Measurements from ENCODE around the gene EPHB1.

The EPHB1 gene

DNA sequence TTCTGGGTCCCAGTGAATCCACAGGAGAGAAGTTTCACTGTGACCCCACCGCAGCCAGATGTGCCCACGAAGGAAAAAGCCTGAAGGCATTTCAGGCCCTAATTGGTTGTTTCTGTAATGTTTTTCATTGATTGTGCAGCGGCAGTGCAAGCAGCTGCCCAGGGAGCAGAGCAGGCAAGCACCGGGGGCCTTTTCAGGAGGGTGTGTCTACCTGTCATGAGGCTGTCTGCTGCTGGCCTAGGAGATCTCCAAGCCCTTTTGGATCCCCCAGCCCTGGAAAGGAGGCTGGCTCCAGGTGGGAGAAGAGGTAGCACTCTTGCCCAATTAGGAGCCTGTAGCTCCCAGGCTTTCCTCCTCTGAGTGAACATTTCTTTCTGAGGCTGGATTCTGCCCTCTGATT, 108.8 kb downstream of the EPHB1 start:
- in situ Hi-C loops (cut with HindIII; ENCODE audit: low sequenced_read_pairs): no loop called here

- in situ Hi-C loops (cut with HindIII; ENCODE audit: low sequenced_read_pairs): no loop called here
Observed at GRCh38 chr3:134904241-134904771, 109.2 kb downstream of the EPHB1 start.

GRCh38 chr3:134904776-134905646, 110.0 kb downstream of the EPHB1 start:
- in situ Hi-C loops (cut with HindIII; ENCODE audit: low sequenced_read_pairs): no loop called here

DNA sequence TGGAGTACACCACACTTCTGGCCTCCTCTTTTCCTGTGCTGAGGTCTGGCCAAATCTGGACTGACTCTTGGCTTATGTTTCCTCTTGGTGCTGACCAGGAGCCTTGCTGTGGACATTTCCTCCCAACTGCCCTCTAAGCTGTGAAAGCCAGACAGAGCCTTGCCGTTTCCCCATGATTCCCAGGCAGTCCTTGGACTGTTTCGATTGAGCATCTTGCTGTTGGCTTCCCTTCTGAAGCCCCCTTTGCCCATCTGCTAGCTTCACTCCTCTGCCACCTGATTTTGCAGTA, 110.5 kb downstream of the EPHB1 start:
- in situ Hi-C loops (cut with HindIII; ENCODE audit: low sequenced_read_pairs): no loop called here

GRCh38 chr3:134908271-134908670, 113.2 kb downstream of the EPHB1 start:
- in situ Hi-C loops (cut with HindIII; ENCODE audit: low sequenced_read_pairs): no loop called here

DNA sequence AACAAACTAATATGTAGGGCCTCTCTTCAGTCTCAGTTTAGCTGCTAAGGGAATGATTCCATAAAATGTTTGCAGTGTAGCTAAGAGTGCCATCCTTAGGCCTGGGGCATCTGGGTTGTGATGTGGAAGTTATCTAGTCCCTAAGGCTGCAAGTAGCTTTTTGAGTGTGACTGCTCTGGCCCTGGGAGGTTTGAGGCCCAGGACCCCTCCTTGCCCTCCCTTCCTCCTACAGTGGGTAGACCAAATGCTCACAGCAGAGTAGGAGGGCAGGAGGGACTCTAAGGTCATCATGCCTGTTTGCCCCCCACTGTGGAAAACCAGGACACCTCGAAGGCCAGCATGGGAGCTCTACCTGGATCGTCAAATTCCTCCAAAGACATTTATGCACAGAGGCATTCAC, 115.0 kb downstream of the EPHB1 start:
- in situ Hi-C loops (cut with HindIII; ENCODE audit: low sequenced_read_pairs): no loop called here

GRCh38 chr3:134911586-134912548, 116.8 kb downstream of the EPHB1 start:
- in situ Hi-C loops (cut with HindIII; ENCODE audit: low sequenced_read_pairs): no loop called here

GRCh38 chr3:134916276-134916961, 121.4 kb downstream of the EPHB1 start:
- in situ Hi-C loops (cut with HindIII; ENCODE audit: low sequenced_read_pairs): no loop called here

DNA sequence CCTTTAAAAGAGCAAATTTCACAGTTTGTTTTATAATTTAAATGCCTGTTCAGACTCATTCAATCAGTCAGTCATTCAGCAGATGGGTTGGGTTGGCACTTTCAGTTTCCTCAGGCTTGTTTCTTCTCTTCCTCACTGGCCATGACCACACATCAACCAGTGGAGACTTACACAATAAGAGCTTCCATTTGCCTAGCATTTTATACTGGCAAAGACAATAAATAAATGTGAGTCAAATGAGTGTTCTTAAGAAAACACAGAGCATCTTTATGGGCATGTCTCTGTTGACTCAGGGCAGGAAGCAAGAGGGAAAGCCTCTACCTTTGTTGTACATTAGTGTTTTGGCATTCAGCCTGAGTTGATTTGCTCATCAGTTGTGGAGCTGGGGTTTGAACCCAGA, 122.6 kb downstream of the EPHB1 start:
- in situ Hi-C loops (cut with HindIII; ENCODE audit: low sequenced_read_pairs): no loop called here

DNA sequence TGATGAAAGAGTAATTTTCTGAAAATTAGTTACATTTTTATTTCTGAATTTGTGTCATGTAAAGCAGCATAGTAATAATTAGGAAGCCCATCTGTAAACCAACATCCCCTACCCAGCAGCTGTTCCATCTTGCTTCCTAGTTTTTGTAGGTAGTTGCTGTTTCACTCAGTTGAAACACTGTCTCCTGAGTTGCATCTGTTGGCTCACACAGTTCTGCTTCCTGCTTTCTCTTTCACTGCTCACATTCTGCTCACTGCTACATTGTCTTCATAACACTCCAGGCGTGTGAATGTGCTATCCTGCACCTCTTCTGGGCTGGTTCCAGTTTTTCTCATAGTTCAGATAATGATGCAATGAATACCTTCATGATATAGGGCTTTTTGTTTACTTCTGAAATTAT, 123.4 kb downstream of the EPHB1 start:
- in situ Hi-C loops (cut with HindIII; ENCODE audit: low sequenced_read_pairs): no loop called here

GRCh38 chr3:134922101-134922500, 127.0 kb downstream of the EPHB1 start:
- in situ Hi-C loops (cut with HindIII; ENCODE audit: low sequenced_read_pairs): no loop called here

- in situ Hi-C loops (cut with HindIII; ENCODE audit: low sequenced_read_pairs): no loop called here
Observed at GRCh38 chr3:134922866-134923265, 127.8 kb downstream of the EPHB1 start.

- in situ Hi-C loops (cut with HindIII; ENCODE audit: low sequenced_read_pairs): no loop called here
Observed at GRCh38 chr3:134923286-134923685, 128.2 kb downstream of the EPHB1 start.

- in situ Hi-C loops (cut with HindIII; ENCODE audit: low sequenced_read_pairs): no loop called here
Observed at GRCh38 chr3:134927599-134927998, 132.5 kb downstream of the EPHB1 start.

DNA sequence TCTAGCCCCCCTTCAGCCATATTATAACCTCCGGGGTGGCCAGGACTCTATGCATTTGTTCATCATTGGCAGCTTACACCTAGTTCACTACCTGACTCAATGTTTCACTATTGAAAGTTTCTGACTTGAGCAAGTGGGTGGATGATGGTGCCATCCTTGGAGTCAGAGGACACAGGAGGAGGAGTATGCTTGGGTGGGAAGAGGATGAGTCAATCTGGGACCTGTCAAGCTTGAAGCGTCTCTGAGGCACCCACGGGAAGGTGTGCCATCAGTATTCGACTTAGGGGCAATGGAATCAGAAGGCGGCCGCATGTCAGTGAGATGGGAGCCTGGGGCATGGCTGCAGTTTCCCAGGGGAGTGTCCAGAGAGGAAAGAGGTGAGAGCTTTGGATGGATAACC, 133.3 kb downstream of the EPHB1 start:
- in situ Hi-C loops (cut with HindIII; ENCODE audit: low sequenced_read_pairs): no loop called here

DNA sequence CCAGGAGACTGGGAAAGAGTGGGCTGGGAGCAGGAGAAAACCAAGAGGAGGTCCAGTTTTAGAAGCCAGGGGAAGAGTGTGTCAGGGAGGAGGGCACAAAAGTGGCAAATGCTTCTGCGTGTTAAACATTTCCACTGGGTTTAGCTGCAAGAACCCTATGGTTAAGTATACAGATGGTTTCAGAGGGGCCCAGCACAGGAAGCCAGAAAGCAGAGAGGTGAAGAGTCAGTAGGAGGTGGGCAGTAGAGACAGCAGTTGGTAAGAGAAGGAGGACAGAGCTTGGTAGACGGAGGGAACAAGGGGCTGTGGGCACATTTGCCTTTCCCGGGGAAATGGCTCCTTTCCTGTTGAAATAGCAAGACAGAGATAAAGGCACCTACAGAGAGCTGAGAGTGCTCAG, 133.8 kb downstream of the EPHB1 start:
- in situ Hi-C loops (cut with HindIII; ENCODE audit: low sequenced_read_pairs): no loop called here

- in situ Hi-C loops (cut with HindIII; ENCODE audit: low sequenced_read_pairs): no loop called here
Observed at GRCh38 chr3:134929976-134930375, 134.9 kb downstream of the EPHB1 start.

DNA sequence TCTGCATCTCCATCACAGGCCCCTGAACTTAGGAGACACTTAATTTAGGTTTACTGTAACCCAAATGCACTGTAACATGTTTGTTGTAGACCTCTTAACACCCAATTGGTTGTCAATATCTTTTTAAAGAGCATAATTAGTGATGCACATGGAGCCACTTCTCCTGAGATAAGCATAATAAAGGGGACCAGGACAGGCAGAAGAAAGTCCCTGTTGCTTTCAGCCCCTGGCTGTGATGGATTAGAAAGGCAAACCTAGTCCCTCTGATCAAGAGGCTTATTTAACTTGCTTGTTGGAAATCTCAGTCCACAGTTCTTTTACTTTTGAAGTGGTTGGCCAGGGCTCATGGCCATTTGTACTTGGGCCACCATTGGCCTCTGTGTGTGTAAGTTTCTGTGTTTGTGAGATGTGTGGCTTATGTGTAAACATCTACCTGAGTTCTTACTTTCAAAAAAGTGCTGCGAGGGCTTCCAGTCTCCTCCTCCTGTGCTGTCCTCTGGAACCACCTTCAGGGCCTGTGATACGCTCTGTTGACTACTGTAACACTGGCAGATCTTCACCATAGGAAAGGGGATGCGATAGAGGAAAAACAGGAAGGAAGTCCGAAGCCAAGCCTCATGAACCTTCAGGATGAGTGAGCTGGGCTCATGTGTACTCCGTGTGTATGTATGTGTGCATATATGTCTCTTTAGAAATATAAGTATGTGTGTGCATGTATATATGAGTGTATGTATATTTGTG, 136.2 kb downstream of the EPHB1 start:
- in situ Hi-C loops (cut with HindIII; ENCODE audit: low sequenced_read_pairs): no loop called here

- in situ Hi-C loops (cut with HindIII; ENCODE audit: low sequenced_read_pairs): no loop called here
Observed at GRCh38 chr3:134932035-134932434, 137.0 kb downstream of the EPHB1 start.

DNA sequence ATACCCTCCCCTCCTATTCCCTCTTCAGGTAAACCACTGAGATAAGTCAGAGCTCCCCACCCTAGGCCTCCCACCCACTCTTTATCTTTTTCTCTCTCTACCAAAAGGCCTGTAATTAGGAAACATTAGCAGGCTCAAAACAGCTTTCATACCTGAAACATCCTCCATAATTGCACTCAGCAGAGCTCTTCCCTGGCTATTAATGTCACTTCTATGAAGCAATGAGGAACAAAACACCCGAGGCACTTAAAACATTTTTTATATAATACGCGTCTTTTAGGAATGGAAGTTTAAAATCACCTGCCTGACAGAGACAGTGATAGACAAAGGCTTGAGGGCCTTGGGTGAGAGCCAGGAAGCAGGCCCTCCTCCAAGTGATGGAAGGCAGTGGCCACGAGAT, 138.9 kb downstream of the EPHB1 start:
- in situ Hi-C loops (cut with HindIII; ENCODE audit: low sequenced_read_pairs): no loop called here

All from DLD1 (cell line).